22Rv1 (cell line): ENCODE results near the gene DDX18.

Source experiments
- H3K27ac ChIP-seq: fragments of 450-650 bp; 2 replicates; pipeline ENCODE4 v1.5.1; 2017
- ZFX ChIP-seq: fragments of 450-650 bp; IDR thresholded peaks from 2 replicates; pipeline ENCODE4 v1.6.1; 2017; ENCODE audit warnings: antibody characterized with exemption, borderline replicate concordance
- TF ChIP-seq, protein P1 (sequence below): fragments of 450-650 bp; IDR thresholded peaks from 2 replicates; pipeline ENCODE4 v1.5.1; 2017; ENCODE audit warnings: mild to moderate bottlenecking

Gene DDX18

DNA sequence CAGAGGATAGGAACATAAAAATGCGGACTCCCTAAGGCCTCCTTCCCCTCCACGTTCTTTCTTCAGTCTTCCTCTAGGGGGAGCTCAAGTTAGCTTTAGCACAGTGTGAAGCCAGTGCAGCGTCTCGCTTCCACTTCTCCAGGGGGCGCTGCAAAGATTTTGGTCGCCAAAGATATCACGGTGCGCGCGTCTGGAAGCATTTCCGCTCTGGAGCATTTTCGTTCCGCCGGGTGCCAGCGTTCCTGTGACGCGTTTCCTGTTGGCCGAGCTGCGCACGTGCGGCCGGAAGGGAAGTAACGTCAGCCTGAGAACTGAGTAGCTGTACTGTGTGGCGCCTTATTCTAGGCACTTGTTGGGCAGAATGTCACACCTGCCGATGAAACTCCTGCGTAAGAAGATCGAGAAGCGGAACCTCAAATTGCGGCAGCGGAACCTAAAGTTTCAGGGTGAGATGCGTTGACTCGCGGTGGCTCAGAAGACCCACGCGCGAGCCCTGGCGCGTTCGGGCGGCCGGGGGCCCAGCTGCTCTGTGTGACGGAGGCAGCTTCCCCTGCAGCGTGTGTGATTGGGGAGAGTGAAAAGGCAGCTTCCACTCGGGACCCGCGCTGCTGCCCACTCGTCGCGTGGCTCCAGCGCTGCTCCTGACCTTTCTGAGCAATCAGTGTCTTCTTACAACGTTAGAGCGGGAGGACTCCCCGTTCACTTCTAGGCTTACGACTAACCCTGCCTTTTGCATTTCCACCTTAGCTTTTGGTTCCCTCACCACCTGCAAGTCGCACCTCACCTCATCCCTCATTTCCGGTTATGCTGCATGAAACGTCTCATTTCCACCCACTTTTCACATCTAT, at the start of gene DDX18:
TSS of gene DDX18 (plus strand) at position 275 of the 848 bp plus-strand sequence. CDS start at position 362, 87 bp downstream.
- peak within 1 kb of the TSS; percentile 53 for H3K27ac ChIP-seq

DNA sequence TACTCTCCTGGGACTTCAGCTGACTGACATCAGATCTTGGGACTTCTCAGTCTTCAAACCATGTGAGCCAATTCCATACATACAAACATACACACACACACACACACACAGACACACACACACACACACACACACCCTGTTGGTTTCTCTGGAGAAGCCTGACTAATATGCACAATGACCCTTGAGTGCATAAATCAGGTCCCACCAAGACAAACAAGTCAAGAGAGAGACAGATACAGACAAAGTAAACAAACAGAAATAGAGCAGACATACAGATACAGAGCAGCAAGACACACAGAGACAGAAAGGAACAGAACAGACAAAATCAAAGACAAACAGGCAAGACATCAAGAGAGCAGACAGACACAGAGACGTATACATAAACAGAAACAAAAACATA, 43.8 kb upstream of the DDX18 start:
- no peak for TF ChIP-seq ZFX
- TF ChIP-seq, protein P1, sequence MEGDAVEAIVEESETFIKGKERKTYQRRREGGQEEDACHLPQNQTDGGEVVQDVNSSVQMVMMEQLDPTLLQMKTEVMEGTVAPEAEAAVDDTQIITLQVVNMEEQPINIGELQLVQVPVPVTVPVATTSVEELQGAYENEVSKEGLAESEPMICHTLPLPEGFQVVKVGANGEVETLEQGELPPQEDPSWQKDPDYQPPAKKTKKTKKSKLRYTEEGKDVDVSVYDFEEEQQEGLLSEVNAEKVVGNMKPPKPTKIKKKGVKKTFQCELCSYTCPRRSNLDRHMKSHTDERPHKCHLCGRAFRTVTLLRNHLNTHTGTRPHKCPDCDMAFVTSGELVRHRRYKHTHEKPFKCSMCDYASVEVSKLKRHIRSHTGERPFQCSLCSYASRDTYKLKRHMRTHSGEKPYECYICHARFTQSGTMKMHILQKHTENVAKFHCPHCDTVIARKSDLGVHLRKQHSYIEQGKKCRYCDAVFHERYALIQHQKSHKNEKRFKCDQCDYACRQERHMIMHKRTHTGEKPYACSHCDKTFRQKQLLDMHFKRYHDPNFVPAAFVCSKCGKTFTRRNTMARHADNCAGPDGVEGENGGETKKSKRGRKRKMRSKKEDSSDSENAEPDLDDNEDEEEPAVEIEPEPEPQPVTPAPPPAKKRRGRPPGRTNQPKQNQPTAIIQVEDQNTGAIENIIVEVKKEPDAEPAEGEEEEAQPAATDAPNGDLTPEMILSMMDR, result no peak
- H3K27ac ChIP-seq, result no peak overlapping the region

More for the DNA sequence above, at the start of gene DDX18:
- TF ChIP-seq, protein P1, result peak; percentile 89
- no peak for TF ChIP-seq ZFX

DNA sequence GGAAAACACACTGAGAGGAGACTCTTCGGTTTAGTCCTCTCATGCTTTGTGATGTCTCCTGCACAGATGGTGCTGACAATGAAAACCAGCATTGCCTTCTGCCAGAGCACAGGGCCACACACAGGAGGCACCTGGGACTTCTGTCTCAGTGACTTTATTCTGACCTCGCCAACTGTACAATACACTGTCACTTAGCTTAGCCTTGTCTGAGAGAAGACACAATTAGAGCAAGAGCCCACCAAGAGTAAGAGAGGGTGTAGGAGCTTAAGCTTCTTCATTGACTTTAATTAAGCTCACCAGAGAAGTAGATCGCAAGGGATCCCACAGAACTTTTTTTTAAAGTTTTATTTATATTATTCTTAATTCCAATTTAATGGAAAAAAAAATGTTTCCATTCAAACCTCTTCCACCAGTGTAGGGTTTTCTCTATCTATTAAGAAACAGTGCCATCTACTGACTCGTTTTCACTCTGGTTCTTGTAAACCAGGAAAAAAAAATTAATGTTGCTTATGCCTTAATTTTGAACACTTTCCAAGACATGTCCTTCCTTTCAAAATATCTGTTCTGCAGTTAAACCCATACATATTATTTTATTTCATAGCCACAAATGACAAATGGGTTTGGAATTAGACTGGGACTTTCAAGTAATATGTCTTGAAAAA, 42.4 kb upstream of the DDX18 start:
- no peak overlapping the region for H3K27ac ChIP-seq
- no peak for TF ChIP-seq ZFX
- TF ChIP-seq, protein P1, result peak; percentile 39

DNA sequence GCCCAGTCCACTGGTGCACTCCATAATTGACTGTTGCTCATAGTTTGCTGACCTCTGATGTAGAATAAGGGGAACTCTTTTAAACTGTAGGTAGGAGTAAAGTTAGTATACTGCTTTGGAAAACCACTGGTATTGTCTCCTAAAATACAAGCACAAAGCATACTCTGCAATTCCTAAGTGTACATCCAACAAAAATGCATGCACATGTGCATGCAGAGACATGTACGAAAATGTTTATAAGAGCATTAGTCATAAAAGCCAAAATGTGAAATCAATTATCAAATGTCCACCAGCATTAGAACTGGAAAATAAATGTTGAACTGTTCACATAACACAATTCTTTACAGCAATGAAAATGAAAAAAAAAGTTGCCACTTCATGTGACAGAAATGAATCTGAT, 39.8 kb upstream of the DDX18 start:
- H3K27ac ChIP-seq, result no peak overlapping the region
- TF ChIP-seq, protein P1, result no peak
- TF ChIP-seq ZFX, result no peak

DNA sequence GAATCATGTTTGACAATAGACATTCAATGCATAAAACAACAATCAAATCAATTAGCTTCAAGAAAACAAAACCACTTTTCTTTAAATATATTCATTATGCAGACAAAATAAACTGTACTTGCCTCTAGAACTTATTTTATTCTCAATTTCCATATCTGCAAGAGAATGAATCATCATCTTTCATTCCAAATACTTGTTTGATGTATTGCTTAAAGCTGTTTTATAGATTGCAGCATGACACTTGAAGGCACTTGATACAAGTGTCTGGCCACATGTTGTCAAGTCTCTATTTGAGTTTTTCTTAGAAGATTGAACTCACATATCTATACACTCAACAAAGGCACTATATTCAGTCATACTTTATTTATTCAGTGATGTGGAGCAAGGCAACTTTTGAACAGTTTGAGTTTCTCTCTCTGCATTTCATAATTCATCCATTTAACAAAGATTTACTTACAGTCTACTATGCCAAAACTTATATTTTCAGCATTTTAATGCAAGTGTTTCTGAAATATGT, 38.7 kb upstream of the DDX18 start:
- no peak overlapping the region for H3K27ac ChIP-seq
- TF ChIP-seq ZFX, result no peak
- TF ChIP-seq, protein P1, result no peak

DNA sequence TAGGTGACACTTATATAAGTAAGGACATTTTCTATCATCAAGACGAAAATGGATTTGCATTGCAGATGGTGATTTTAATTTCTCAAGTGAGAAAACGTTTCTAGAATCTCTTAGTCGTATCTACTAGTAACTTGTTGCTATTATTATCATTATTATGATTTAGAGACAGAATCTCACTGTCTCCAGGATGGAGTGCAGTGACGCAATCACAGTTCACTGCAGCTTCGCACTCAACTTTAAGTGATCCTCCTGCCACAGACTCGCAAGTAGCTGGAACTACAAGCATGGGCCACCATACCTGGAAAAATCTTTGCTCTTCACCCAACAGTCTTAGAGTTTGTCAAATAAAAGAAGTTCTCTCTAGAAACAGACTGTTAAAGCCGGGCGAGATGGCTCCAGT, 37.6 kb upstream of the DDX18 start:
- no peak overlapping the region for H3K27ac ChIP-seq
- TF ChIP-seq, protein P1, result no peak
- no peak for TF ChIP-seq ZFX
